Hepatocyte (in vitro differentiated cells): ENCODE data around the gene PADI3.

Experiments
- CTCF ChIP-seq: fragments of 200-600 bp; sonication (generic); IDR thresholded peaks from 2 replicates; pipeline ENCODE4 v1.5.1; 2016; ENCODE audit warnings: antibody characterized with exemption, mild to moderate bottlenecking; ENCODE audit not compliant: poor library complexity
- EZH2 ChIP-seq: fragments of 200-600 bp; sonication (generic); IDR thresholded peaks from 2 replicates; pipeline ENCODE4 v1.6.1; 2016; ENCODE audit warnings: antibody characterized with exemption, mild to moderate bottlenecking, borderline replicate concordance
- EZH2phosphoT487 ChIP-seq: fragments of 200-600 bp; sonication (generic); IDR thresholded peaks from one replicate; pipeline ENCODE4 v1.6.1; 2018; ENCODE audit warnings: antibody characterized with exemption, mild to moderate bottlenecking, low read depth, moderate library complexity; ENCODE audit not compliant: unreplicated experiment, severe bottlenecking

GRCh38 chr1:17330856-17331255 is 82.0 kb downstream of the PADI3 start:
- TF ChIP-seq CTCF (no peak), EZH2 (no peak), EZH2phosphoT487 (no peak)
